GM19467 (cell line): ENCODE data around the gene RAB31.
"Not testable (repeated sequence)": the region's sequence is repeated elsewhere in the genome, so short reads cannot be mapped to it uniquely, and the experiment has no call there.

Experiments
- ATAC-seq: cut with Tn5 transposase; IDR thresholded peaks from one replicate; pipeline ENCODE4 v1.9.1; 2021; ENCODE audit warnings: mild to moderate bottlenecking, moderate library complexity; ENCODE audit not compliant: unreplicated experiment

The RAB31 gene

GRCh38 chr18:9878783-9879242 lies 170.7 kb downstream of the RAB31 start:
- ATAC-seq = no peak

- no peak for ATAC-seq
Measured at GRCh38 chr18:9884090-9884489, 176.0 kb downstream of the RAB31 start.

- ATAC-seq = no peak
Measured at GRCh38 chr18:9884532-9885140, 176.5 kb downstream of the RAB31 start.

- no peak for ATAC-seq
Measured at GRCh38 chr18:9885170-9886004, 177.3 kb downstream of the RAB31 start, which contains the start of gene TXNDC2. TSS of gene TXNDC2 (plus strand) at chr18:9885973. CDS start at chr18:9886681, 708 bp downstream.

GRCh38 chr18:9886005-9886348 lies 177.9 kb downstream of the RAB31 start:
- ATAC-seq = no peak

- no peak for ATAC-seq
Measured at GRCh38 chr18:9887992-9888391, 179.9 kb downstream of the RAB31 start.

- ATAC-seq = no peak
Measured at GRCh38 chr18:9890196-9890595, 182.1 kb downstream of the RAB31 start.

- no peak for ATAC-seq
Measured at GRCh38 chr18:9890957-9891356, 182.9 kb downstream of the RAB31 start.

GRCh38 chr18:9891515-9891914 lies 183.4 kb downstream of the RAB31 start:
- ATAC-seq = not testable (repeated sequence)

- no peak for ATAC-seq
Measured at GRCh38 chr18:9894454-9895068, 186.5 kb downstream of the RAB31 start.

GRCh38 chr18:9897129-9897528 lies 189.0 kb downstream of the RAB31 start:
- no peak for ATAC-seq

- ATAC-seq = not testable (repeated sequence)
Measured at GRCh38 chr18:9897787-9898291, 189.7 kb downstream of the RAB31 start.

- ATAC-seq = no peak
Measured at GRCh38 chr18:9898792-9899549, 190.9 kb downstream of the RAB31 start.

- not testable (repeated sequence) for ATAC-seq
Measured at GRCh38 chr18:9899550-9899930, 191.4 kb downstream of the RAB31 start.

- no peak for ATAC-seq
Measured at GRCh38 chr18:9900699-9901098, 192.6 kb downstream of the RAB31 start.

GRCh38 chr18:9901377-9901776 lies 193.3 kb downstream of the RAB31 start:
- no peak for ATAC-seq

- not testable (repeated sequence) for ATAC-seq
Measured at GRCh38 chr18:9902264-9902663, 194.2 kb downstream of the RAB31 start.

- ATAC-seq = no peak
Measured at GRCh38 chr18:9902832-9903231, 194.7 kb downstream of the RAB31 start.

GRCh38 chr18:9905401-9905922 lies 197.4 kb downstream of the RAB31 start:
- ATAC-seq = no peak

GRCh38 chr18:9906481-9906880 lies 198.4 kb downstream of the RAB31 start:
- ATAC-seq = no peak

GRCh38 chr18:9907867-9908266 lies 199.8 kb downstream of the RAB31 start:
- ATAC-seq = no peak
